GM18499 (cell line): ENCODE data around the gene ADGRL3.
"Not testable (repeated sequence)": the region's sequence is repeated elsewhere in the genome, so short reads cannot be mapped to it uniquely, and the experiment has no call there.

ENCODE experiments used
- ATAC-seq: cut with Tn5 transposase; IDR thresholded peaks from one replicate; pipeline ENCODE4 v1.9.1; 2021; ENCODE audit warnings: moderate number of reproducible peaks; ENCODE audit not compliant: insufficient read depth, unreplicated experiment

The ADGRL3 gene

GRCh38 chr4:61335241-61335763, 135.2 kb downstream of the ADGRL3 start:
- ATAC-seq, result no peak

DNA sequence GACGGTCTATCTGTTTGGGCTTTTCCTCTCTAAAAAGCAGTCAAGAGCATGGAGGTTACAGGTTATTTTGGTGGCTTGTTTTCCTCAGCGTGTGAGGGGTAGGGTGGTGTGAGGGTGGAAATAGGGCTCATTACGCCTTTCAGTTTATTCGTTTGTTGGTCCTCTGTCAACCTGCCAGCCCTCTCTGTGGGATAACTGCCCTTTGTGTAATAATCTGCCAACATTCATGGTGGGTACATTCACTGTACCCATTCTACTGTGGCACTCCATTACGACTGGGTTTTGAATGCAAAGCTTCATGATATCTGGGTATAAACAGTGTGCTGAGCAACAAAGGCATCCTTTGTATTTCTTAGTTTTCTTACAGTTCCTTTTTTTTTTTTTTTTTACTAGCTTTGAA, 136.4 kb downstream of the ADGRL3 start:
- no peak for ATAC-seq

DNA sequence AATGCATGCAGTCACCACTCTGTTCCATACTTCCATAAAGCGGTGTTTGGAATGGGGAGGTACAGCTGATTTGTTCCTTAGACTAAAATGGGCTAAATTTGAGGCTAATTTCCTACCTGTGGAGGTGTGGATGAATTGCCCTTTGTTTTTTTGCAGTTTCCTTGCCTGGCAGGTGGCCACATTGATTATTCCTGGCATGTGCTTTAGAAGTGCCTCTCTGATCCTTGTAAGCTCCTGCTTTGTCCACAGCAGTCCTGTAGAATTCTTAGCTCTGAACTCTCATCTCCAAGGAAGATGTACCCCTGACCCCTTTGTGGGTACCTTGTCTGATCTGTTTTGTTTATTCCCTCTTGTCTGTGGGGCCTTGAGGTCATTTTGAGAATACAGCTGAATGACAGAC, 136.8 kb downstream of the ADGRL3 start:
- no peak for ATAC-seq

- no peak for ATAC-seq
Measured at GRCh38 chr4:61342061-61342460, 141.9 kb downstream of the ADGRL3 start.

- ATAC-seq, result no peak
Measured at GRCh38 chr4:61350932-61351331, 150.8 kb downstream of the ADGRL3 start.

- ATAC-seq, result no peak
Measured at GRCh38 chr4:61356696-61357095, 156.6 kb downstream of the ADGRL3 start.

DNA sequence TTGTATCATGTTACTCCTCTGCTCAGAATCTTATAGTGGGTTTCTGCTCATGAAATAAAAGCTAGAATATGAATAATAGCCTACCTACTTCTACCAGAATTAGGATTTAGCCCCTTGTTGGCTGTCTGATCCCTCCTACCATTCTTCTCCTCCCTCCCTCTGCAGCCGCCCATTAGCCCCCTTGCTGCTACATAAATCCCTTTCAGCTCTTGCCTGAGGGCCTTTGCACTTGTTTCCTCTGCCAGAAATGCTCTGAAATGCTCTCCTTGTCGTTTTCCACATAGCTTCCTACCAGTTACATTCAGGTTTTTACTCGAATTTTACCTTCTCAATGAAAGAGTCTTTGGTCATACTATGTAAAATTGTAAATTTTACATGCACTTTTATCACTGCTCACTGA, 159.2 kb downstream of the ADGRL3 start:
- no peak for ATAC-seq

GRCh38 chr4:61372817-61373216, 172.7 kb downstream of the ADGRL3 start:
- ATAC-seq, result not testable (repeated sequence)

GRCh38 chr4:61373901-61374440, 173.8 kb downstream of the ADGRL3 start:
- no peak for ATAC-seq

DNA sequence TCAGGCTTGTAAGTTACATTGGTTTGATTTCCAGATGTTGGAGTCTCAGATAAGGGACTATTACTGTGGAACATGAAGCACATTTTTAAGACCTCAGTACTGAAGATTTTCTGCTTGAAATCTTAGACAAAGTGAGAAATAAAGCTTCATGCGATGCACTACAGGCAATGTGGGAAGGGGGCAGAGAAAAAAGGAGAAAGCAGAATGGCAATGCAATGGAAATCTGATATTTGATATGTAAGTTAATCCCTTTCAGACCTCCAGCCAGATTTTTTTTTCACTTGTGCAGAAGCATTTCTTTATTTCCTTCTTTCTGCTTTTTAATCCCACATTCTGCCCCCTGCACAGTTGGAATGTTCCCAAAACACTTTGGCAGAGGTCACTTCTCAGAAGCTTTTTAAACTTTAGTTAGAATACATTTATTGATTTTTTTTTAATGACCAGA, 174.3 kb downstream of the ADGRL3 start:
- ATAC-seq, result no peak

DNA sequence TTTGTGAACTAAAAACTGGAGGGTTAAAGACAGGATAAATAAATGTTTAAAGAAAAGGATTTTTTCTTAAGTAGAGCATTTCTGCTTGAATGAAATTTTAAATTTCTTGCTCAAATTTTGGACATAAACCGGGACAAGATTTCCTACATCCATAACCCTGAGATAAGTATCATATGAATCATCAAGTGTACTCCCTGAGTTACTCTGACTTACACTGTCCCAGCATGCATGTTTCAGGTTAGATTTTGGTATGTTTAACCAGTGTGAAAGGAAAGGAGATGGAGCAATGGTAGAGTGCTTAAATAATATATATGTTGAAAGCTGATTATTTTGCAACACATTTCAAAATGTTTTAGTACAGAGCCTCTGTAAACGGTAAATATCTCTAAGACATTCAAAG, 175.2 kb downstream of the ADGRL3 start:
- ATAC-seq, result no peak

GRCh38 chr4:61376301-61376700, 176.2 kb downstream of the ADGRL3 start:
- ATAC-seq, result no peak

DNA sequence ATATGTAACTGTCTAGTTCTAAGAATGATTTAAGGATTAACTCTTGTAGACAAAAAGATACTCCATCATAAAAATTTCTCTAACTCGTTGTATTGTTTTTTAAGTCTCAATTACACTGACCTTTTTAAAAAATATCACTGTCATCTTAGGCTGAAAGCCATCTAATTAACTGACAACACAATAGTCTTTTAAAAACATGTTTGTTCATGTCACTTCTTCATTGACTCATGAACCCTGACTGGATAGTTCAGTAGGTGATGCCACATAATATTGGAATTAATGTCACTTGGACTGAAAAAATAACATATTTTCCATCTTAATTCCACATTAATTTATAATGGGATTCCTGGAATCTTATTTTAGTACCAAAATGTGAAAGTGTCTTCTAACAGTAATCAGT, 179.3 kb downstream of the ADGRL3 start:
- no peak for ATAC-seq

DNA sequence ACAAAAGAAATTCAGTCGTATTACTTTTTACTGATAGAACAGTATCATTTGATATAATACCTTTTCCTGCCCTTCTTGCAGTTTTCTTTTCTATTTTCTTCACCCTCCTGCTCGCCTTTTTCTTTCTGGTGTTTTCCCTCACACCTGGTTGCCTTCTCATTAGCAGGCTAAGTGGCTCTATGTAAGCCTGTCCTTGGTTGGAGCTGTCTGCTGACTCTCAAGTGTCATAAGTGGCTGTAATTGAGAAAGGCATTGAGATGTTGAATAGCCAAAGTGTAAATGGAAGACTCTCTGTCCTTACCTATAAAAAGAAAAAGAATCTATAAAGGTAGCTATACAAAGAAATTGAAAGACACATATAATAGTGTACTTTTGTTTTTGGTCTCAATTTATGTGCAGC, 180.7 kb downstream of the ADGRL3 start:
- no peak for ATAC-seq

DNA sequence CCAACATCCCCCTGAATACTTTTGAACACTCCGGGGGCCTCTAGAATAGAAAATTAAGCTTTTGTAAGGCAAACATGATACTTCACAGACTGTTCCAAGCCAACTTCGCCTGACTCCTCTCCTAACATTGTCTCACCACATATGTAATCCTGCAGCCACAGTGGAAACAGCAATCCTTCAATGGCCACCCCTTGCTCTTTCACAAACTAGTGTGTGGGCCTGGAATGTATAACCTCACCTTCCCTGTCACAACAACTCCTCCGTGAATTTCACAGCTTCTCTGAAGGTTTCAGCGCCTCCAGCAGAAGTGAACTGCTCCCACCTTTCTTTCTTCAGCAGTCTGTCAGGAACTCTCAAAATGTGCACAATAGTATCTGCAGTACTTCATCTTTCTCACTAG, 185.1 kb downstream of the ADGRL3 start:
- no peak for ATAC-seq

GRCh38 chr4:61387372-61387771, 187.2 kb downstream of the ADGRL3 start:
- not testable (repeated sequence) for ATAC-seq

- ATAC-seq, result no peak
Measured at GRCh38 chr4:61389640-61390039, 189.5 kb downstream of the ADGRL3 start.

GRCh38 chr4:61395754-61396153, 195.6 kb downstream of the ADGRL3 start:
- no peak for ATAC-seq

DNA sequence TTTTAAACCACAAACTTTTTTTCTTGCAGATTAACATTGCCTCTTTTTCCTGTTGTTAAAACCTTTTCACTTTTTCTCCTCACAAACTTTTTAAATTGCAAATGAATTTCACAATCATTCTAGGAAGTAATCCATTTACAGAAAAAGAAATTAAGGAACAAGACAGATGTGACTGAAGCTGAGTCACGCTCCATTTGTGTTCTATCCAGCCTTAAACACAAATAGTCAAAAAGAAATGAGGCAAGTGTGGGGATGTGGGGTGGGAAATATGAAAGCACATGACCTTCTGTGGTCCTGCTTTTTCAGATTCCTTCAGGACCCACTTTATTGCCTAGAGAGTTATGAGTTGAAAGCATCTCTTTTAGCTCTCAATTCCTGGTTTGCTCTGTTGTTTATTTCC, 197.0 kb downstream of the ADGRL3 start:
- no peak for ATAC-seq

- ATAC-seq, result no peak
Measured at GRCh38 chr4:61400439-61401038, 200.4 kb downstream of the ADGRL3 start.

GRCh38 chr4:61401771-61402170, 201.6 kb downstream of the ADGRL3 start:
- ATAC-seq, result no peak

- no peak for ATAC-seq
Measured at GRCh38 chr4:61405307-61405706, 205.2 kb downstream of the ADGRL3 start.
